Hematopoietic multipotent progenitor cell treated with erythropoietin and hydrocortisone succinate and interleukin-3 and kit ligand, for 4 days (in vitro differentiated cells): ENCODE measurements around the gene C3orf22.
"Not testable (repeated sequence)": the region's sequence is repeated elsewhere in the genome, so short reads cannot be mapped to it uniquely, and the experiment has no call there.

Source experiments
- DNase-seq: peaks from one replicate; pipeline ENCODE4 v3.0.0-alpha.2; 2015

C3orf22 gene

GRCh38 chr3:126542340-126543241 is 16.1 kb downstream of the C3orf22 start:
- DNase-seq, result no peak

- no peak for DNase-seq
Measured at GRCh38 chr3:126541628-126542339, 16.9 kb downstream of the C3orf22 start.

GRCh38 chr3:126540951-126541627 is 17.6 kb downstream of the C3orf22 start:
- DNase-seq, result peak; percentile 89

- DNase-seq, result peak; percentile 94
Measured at GRCh38 chr3:126540342-126540849, 18.3 kb downstream of the C3orf22 start.

GRCh38 chr3:126539558-126540250 is 19.0 kb downstream of the C3orf22 start:
- DNase-seq, result no peak

GRCh38 chr3:126538966-126539365 is 19.8 kb downstream of the C3orf22 start:
- no peak for DNase-seq

GRCh38 chr3:126538316-126538715 is 20.4 kb downstream of the C3orf22 start:
- DNase-seq, result no peak

GRCh38 chr3:126537730-126538281 is 20.9 kb downstream of the C3orf22 start:
- no peak for DNase-seq

GRCh38 chr3:126537116-126537729 is 21.5 kb downstream of the C3orf22 start:
- DNase-seq, result no peak

- DNase-seq, result no peak
Measured at GRCh38 chr3:126536126-126536525, 22.6 kb downstream of the C3orf22 start.

- no peak for DNase-seq
Measured at GRCh38 chr3:126535636-126536035, 23.1 kb downstream of the C3orf22 start.

- DNase-seq, result not testable (repeated sequence)
Measured at GRCh38 chr3:126534716-126535115, 24.0 kb downstream of the C3orf22 start.

- peak; percentile 60 for DNase-seq
Measured at GRCh38 chr3:126533506-126533905, 25.2 kb downstream of the C3orf22 start.

GRCh38 chr3:126531051-126531330 is 27.7 kb downstream of the C3orf22 start:
- no peak for DNase-seq

GRCh38 chr3:126530171-126531050 is 28.3 kb downstream of the C3orf22 start:
- DNase-seq, result peak; percentile 96

- DNase-seq, result peak; percentile 31
Measured at GRCh38 chr3:126529585-126530170, 29.1 kb downstream of the C3orf22 start.

GRCh38 chr3:126528800-126529541 is 29.8 kb downstream of the C3orf22 start:
- DNase-seq, result peak; percentile 85

GRCh38 chr3:126528419-126528799 is 30.3 kb downstream of the C3orf22 start:
- DNase-seq, result no peak

GRCh38 chr3:126527455-126528211 is 31.1 kb downstream of the C3orf22 start:
- peak; percentile 22 for DNase-seq
